Activated CD4-positive, alpha-beta T cell treated with anti-CD3 and anti-CD28 coated beads, Interleukin-10, Interleukin-2, amounts not matched to agents 100 ng/mL and 50 ng/mL, durations not matched to agents 16 hours and 8 hours (primary cell): ENCODE measurements around the gene LRCOL1.

Experiments
- DNase-seq: peaks from one replicate; pipeline ENCODE4 v3.0.0-alpha.2; 2020

The LRCOL1 gene

GRCh38 chr12:132635076-132635955 lies 24.9 kb upstream of the LRCOL1 start:
- DNase-seq: no peak

GRCh38 chr12:132634411-132634990 lies 24.1 kb upstream of the LRCOL1 start:
- DNase-seq: no peak

DNA sequence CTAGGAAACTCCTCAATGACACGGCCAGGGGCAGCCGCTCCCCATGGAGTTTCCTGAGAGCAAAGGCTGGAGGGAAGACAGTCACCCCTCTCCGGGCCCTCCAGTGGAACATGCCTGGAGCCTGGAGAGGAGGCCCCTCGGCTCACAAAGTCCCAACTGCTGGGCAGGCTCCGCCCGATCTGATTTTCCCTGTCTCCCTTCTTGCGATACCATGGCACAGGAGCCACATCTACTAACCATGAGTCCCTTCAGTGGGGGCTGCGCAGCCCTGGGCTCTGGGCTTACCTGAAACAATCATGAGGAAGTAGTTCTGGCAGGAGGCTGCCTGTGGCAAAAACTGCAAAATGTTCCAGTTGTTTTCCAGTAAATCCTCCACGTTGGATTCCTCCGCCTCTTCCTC lies 23.5 kb upstream of the LRCOL1 start:
- no peak for DNase-seq

GRCh38 chr12:132633398-132633797 lies 23.0 kb upstream of the LRCOL1 start:
- DNase-seq: no peak

- no peak for DNase-seq
Measured at GRCh38 chr12:132632521-132633228, 22.3 kb upstream of the LRCOL1 start.

DNA sequence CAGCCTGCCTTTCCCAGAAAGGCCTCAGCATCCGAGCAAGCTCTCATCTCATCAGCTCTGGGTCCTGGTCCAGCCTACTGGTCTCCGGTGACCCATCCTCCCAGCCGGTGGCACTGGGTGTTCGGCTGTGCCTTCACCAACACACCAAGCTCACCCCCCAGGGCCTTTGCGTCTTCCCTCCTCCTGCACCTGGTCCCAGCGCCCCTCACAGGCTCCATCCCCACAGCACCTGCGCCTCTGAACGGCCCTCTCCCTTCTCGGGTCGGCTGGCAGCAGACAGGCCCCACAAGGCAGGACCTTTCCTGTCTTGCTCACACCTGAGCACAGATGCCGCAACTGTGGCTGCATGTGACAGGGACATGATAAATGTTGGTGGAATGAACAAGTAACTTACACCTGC lies 21.3 kb upstream of the LRCOL1 start:
- no peak for DNase-seq

DNA sequence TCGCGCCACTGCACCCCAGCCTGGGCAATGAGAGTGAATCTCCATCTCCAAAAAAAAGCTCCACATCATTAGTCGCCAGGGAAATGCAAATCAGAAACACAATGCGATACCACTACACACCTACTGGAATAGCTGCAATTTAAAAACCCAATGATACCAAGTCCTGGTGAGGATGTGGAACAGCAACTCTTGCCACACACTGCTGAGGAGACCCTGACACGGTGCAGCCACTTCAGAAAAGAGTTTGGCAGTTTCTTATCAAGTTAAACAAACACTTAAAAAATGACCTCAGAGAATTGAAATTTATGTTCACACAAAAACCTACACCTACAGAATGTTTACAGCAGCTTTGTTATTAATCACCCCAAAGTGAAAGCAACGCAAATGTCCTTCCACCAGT lies 20.3 kb upstream of the LRCOL1 start:
- no peak for DNase-seq

GRCh38 chr12:132629330-132629729 lies 18.9 kb upstream of the LRCOL1 start:
- no peak for DNase-seq

DNA sequence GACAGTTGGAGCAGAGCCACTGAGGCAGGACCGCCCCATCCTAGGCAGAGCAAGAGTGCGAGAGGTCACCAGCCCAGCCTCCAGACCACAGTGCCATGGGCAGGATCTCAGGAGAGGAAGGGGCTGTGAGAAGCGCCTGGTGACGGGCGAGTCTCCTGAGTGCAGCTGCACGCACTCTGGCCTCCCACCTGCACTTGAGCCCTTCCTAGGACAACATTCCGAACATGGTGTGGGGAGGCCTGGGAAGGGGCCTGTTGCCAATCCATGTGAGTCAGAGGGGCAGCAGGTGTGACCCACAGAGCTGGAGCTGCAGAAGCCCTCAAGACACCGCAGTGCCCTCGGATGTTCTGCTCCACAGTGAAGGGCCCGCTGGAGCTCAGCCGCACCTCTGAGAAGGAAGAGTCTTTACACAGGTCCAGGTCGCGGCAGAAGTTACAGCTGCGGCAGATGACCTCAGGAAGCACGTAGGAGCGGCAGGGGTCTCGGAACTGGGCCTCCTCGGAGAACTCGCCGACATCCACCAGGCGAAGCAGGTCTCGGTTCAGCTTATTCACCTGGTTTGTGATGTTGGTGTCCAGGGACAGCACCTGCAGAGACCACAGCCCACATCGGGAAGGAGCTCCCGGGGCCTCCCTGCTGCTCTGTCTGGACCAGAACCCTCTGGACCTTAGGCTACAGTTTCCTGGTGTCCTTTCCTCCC lies 15.5 kb upstream of the LRCOL1 start:
- DNase-seq: no peak

GRCh38 chr12:132624910-132625630 lies 14.7 kb upstream of the LRCOL1 start:
- no peak for DNase-seq

DNA sequence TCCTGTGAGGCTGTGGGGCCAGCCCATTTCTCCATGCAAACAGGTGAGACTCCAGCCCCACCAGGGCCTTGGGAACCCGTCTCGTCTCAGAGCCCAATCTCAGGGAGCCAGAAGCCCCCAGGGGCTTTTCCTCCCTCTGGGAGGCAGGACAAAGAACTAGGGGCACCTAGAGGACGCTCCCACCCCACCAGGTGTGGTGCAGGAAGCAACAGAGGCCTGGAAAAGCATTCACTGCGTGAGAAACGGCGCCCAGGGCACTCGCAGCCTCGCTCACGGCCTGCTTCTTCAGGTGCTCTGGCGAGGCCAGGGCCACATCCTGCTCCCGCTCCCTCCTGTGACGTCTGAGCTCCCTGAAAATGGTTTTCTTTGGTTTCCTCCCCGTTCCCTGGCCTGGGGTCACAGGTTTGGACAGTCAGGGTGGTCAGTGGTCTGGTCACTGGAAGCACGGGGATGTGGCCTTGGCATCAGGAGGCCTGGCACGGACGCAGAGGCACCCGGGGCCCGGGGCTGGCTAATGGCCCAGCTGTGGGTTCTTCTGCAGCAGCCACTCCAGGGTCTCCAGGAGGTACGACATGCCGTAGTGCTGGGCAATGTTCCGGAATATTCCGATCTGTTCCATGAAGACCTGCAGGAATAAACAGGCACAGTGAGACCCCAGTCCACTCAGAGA lies 13.9 kb upstream of the LRCOL1 start:
- DNase-seq: no peak

- DNase-seq: no peak
Measured at GRCh38 chr12:132623072-132623869, 12.9 kb upstream of the LRCOL1 start.

GRCh38 chr12:132622437-132623071 lies 12.2 kb upstream of the LRCOL1 start:
- peak; percentile 21 for DNase-seq

DNA sequence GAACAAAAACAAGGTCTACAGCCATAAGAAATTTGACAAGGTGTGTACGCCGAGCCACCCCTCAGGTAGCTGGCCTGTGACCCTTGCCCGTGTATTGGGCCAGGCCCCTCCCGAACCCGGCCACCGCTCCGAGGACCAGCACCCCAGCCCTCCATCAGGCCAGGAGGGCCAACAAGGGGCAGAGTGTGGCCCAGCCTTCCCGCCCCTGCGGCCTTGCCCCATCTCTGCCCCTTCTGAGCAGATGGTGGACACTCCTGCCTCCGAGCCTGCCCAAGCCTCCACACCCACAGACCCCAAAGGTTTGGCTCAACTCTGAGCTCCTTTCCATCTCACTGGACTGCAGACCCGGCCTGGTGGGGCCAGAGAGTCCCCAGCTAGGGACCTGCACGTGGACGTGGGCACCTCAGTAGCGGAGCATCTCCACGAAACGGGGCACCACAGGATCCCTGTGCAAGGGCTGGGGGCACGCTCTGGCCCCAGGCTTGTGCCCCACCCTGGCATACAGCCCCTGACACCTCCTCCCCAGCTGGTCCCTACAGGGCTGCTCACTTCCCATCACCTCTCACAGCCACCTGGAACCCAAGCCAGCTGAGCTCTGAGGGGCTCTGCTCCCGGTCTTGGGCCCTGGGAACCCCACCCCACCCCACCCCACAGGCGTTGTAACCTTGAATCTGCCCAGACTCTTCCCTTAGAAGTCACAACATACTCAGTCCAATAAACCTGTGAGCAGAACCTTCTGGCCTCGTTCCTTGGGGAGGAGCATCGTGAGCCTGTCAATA lies 11.5 kb upstream of the LRCOL1 start:
- no peak for DNase-seq

GRCh38 chr12:132620899-132621656 lies 10.7 kb upstream of the LRCOL1 start:
- no peak for DNase-seq

- DNase-seq: no peak
Measured at GRCh38 chr12:132620113-132620898, 9.9 kb upstream of the LRCOL1 start.

- DNase-seq: no peak
Measured at GRCh38 chr12:132619386-132620112, 9.2 kb upstream of the LRCOL1 start.

DNA sequence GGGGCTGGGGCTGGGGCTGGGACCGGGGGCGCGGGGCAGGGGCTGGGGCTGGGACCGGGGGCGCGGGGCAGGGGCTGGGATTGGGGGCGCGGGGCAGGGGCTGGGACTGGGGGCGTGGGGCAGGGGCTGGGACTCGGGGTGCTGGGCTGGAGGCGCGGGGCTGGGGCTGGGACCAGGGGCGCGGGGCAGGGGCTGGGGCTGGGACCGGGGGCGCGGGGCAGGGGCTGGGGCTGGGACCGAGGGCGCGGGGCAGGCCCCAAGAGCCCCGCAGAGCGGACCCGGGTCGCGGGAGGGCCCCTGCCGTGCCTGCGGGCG lies 8.6 kb upstream of the LRCOL1 start:
- no peak for DNase-seq
